GM21360 (cell line): Measurements from ENCODE around the gene OGFOD1.

Experiments
- ATAC-seq: cut with Tn5 transposase; IDR thresholded peaks from one replicate; pipeline ENCODE4 v1.9.1; 2021; ENCODE audit warnings: mild to moderate bottlenecking, moderate library complexity; ENCODE audit not compliant: unreplicated experiment

Gene OGFOD1

GRCh38 chr16:56520251-56520577 lies 68.9 kb downstream of the OGFOD1 start:
- no peak for ATAC-seq

- ATAC-seq: no peak
These were observed 73.9 kb downstream of the OGFOD1 start for GRCh38 chr16:56525236-56525635.
